Measurements from ENCODE around the gene IER3. TPM values are rescaled to one million over a fixed set of nuclear protein-coding genes. Genes with fewer than 3 reads are reported as not detected.

Gene IER3
- total and polyA plus RNA-seq, 2 of the 13 experiments (the other 11 are each of a cell fraction or from before 2014, with no cell fraction given): 51.1 to 131 TPM

- TF ChIP-seq ZNF569 (CRISPR knock-in tag; IDR thresholded peaks at IDR 0.05; ENCODE audit: borderline replicate concordance): no peak
- no peak for TF ChIP-seq MAFG (CRISPR knock-in tag; IDR thresholded peaks at IDR 0.05)
- no peak for TF ChIP-seq SNAI1 (CRISPR knock-in tag; IDR thresholded peaks at IDR 0.05; ENCODE audit: borderline replicate concordance)
- no peak for TF ChIP-seq THYN1 (CRISPR knock-in tag; IDR thresholded peaks at IDR 0.05; ENCODE audit: borderline replicate concordance, low read depth)
- no peak for TF ChIP-seq ZNF367 (CRISPR knock-in tag; IDR thresholded peaks at IDR 0.05; ENCODE audit: borderline replicate concordance)
- peak; percentile 20; the same call in 1 of the 2 replicates for TF ChIP-seq RAD21 (CRISPR knock-in tag; IDR thresholded peaks at IDR 0.05)
- TF ChIP-seq ZNF441 (CRISPR knock-in tag; IDR thresholded peaks at IDR 0.05; ENCODE audit: borderline replicate concordance): peak; percentile 89
- TF ChIP-seq TBP (CRISPR knock-in tag; IDR thresholded peaks at IDR 0.05): no peak
- TF ChIP-seq REL (CRISPR knock-in tag; conservative IDR thresholded peaks at IDR 0.05): no peak
- peak; percentile 50; the same call in 1 of the 2 replicates for TF ChIP-seq ZNF749 (CRISPR knock-in tag; IDR thresholded peaks at IDR 0.05; ENCODE audit: borderline replicate concordance)
- peak; percentile 65 for TF ChIP-seq ZNF709 (CRISPR knock-in tag; IDR thresholded peaks at IDR 0.05)
- TF ChIP-seq BHLHE40 (IDR thresholded peaks at IDR 0.05; ENCODE audit: low read length): peak; percentile 32
- TF ChIP-seq FOXK2 (IDR thresholded peaks at IDR 0.05): 0 out of 2 replicates have a peak, but pooled peaks have one; percentile 36
- TF ChIP-seq JDP2 (CRISPR knock-in tag; IDR thresholded peaks at IDR 0.05; ENCODE audit: borderline replicate concordance): no peak
- TF ChIP-seq LBX2 (CRISPR knock-in tag; IDR thresholded peaks at IDR 0.05; ENCODE audit: borderline replicate concordance): no peak
- peak; percentile 69 for TF ChIP-seq KDM2A (CRISPR knock-in tag; IDR thresholded peaks at IDR 0.05; ENCODE audit: borderline replicate concordance, low read depth)
- no peak for TF ChIP-seq NONO (IDR thresholded peaks at IDR 0.05)
- peak; percentile 81 for TF ChIP-seq NONO (CRISPR knock-in tag; conservative IDR thresholded peaks at IDR 0.05)
- no peak for TF ChIP-seq SNAPC2 (CRISPR knock-in tag; IDR thresholded peaks at IDR 0.05)
- no peak for TF ChIP-seq ZNF230 (CRISPR knock-in tag; IDR thresholded peaks at IDR 0.05)
- peak; percentile 96; the same call in 1 of the 2 replicates for TF ChIP-seq TOE1 (CRISPR knock-in tag; IDR thresholded peaks at IDR 0.05)
- TF ChIP-seq HOXA9 (CRISPR knock-in tag; IDR thresholded peaks at IDR 0.05; ENCODE audit: borderline replicate concordance): no peak
- TF ChIP-seq ZBTB4 (CRISPR knock-in tag; IDR thresholded peaks at IDR 0.05; ENCODE audit: borderline replicate concordance): peak; percentile 55; the same call in 1 of the 2 replicates
- TF ChIP-seq ATF3 (CRISPR knock-in tag; IDR thresholded peaks at IDR 0.05): peak; percentile 99
- TF ChIP-seq STAT5B (CRISPR knock-in tag; IDR thresholded peaks at IDR 0.05): no peak
- TF ChIP-seq ATF7-NPFF (CRISPR knock-in tag; IDR thresholded peaks at IDR 0.05; ENCODE audit: low read depth): peak; percentile 25; the same call in 1 of the 2 replicates
- TF ChIP-seq ZNF138 (CRISPR knock-in tag; IDR thresholded peaks at IDR 0.05; ENCODE audit: low read depth): peak; percentile 72; the same call in 1 of the 2 replicates
- peak; percentile 37; the same call in 1 of the 2 replicates for TF ChIP-seq EED (CRISPR knock-in tag; IDR thresholded peaks at IDR 0.05)
These were observed 37.5 kb upstream of the IER3 start (continued) for GRCh38 chr6:30781743-30782424.
